GM23338 (cell line): ENCODE measurements around the gene TRIM67. TPM values are rescaled to one million over a fixed set of nuclear protein-coding genes. Genes with fewer than 3 reads are reported as not detected.

ENCODE experiments used
- ATAC-seq: fragments of 200-7000 bp; cut with Tn5 transposase; 3 replicates; pipeline ENCODE4 v1.9.1; 2020
- DNase-seq: peaks from one replicate; pipeline ENCODE4 v3.0.0-alpha.2; 2015; ENCODE audit warnings: low spot score
- H2AFZ ChIP-seq: fragments of 200-600 bp; sonication (generic); 2 replicates; pipeline ENCODE4 v1.8.0; 2016; ENCODE audit warnings: antibody characterized with exemption, mild to moderate bottlenecking, moderate library complexity
- H3F3A ChIP-seq: fragments of 200-600 bp; sonication (generic); replicated peaks from 2 replicates; pipeline ENCODE4 v1.8.0; 2017; ENCODE audit warnings: antibody characterized with exemption, mixed run types, low read depth
- H3K27ac ChIP-seq: fragments of 200-600 bp; sonication (generic); 2 replicates; pipeline ENCODE4 v1.6.1; 2016; ENCODE audit warnings: low read depth
- H3K27me3 ChIP-seq: fragments of 200-600 bp; sonication (generic); 2 replicates; pipeline ENCODE4 v1.8.0; 2016; ENCODE audit warnings: mild to moderate bottlenecking, mixed run types, moderate library complexity; ENCODE audit not compliant: insufficient read depth
- H3K36me3 ChIP-seq: fragments of 200-600 bp; sonication (generic); 2 replicates; pipeline ENCODE4 v1.8.0; 2016; ENCODE audit warnings: mild to moderate bottlenecking; ENCODE audit not compliant: insufficient read depth
- H3K4me1 ChIP-seq: fragments of 200-600 bp; sonication (generic); 2 replicates; pipeline ENCODE4 v1.8.0; 2016; ENCODE audit warnings: mild to moderate bottlenecking, moderate library complexity; ENCODE audit not compliant: insufficient read depth
- H3K4me2 ChIP-seq: fragments of 200-600 bp; sonication (generic); 2 replicates; pipeline ENCODE4 v1.7.1; 2017; ENCODE audit warnings: mixed run types
- H3K4me3 ChIP-seq: fragments of 200-600 bp; sonication (generic); 2 replicates; pipeline ENCODE4 v1.6.1; 2016; ENCODE audit warnings: mixed run types
- H3K79me2 ChIP-seq: fragments of 200-600 bp; sonication (generic); replicated peaks from 2 replicates; pipeline ENCODE4 v1.8.0; 2017; ENCODE audit warnings: mild to moderate bottlenecking; ENCODE audit not compliant: insufficient read depth
- H3K9me2 ChIP-seq: fragments of 200-600 bp; sonication (generic); 2 replicates; pipeline ENCODE4 v1.8.0; 2017; ENCODE audit not compliant: insufficient read depth
- H4K20me1 ChIP-seq: fragments of 200-600 bp; sonication (generic); replicated peaks from 2 replicates; pipeline ENCODE4 v1.8.0; 2017; ENCODE audit warnings: mild to moderate bottlenecking; ENCODE audit not compliant: insufficient read depth
- H3K27ac Mint-ChIP-seq: 2 replicates; pipeline ENCODE4 v1.8.0; 2020; ENCODE audit warnings: inconsistent platforms, mild to moderate bottlenecking, moderate library complexity, mixed read lengths
- H3K27me3 Mint-ChIP-seq: 3 replicates; pipeline ENCODE4 v1.8.0; 2022; ENCODE audit warnings: low read depth, mild to moderate bottlenecking, moderate library complexity, mixed read lengths, inconsistent platforms; ENCODE audit not compliant: insufficient read depth, poor library complexity
- H3K36me3 Mint-ChIP-seq: 3 replicates; pipeline ENCODE4 v1.8.0; 2021; ENCODE audit warnings: low read depth, mild to moderate bottlenecking, inconsistent platforms, moderate library complexity, mixed read lengths
- H3K4me1 Mint-ChIP-seq: 3 replicates; pipeline ENCODE4 v1.8.0; 2020; ENCODE audit warnings: mild to moderate bottlenecking, inconsistent platforms, mixed read lengths
- H3K4me3 Mint-ChIP-seq: 3 replicates; pipeline ENCODE4 v1.8.0; 2021; ENCODE audit warnings: moderate library complexity, mild to moderate bottlenecking, inconsistent platforms, mixed read lengths
- H3K9me3 Mint-ChIP-seq: 3 replicates; pipeline ENCODE4 v1.8.0; 2020; ENCODE audit warnings: moderate library complexity, mild to moderate bottlenecking, inconsistent platforms, mixed read lengths
- CREB1 ChIP-seq: fragments of 250-450 bp; sonication (Bioruptor Pico); IDR thresholded peaks from 2 replicates; pipeline ENCODE4 v1.5.0; 2020; ENCODE audit warnings: low read depth, mild to moderate bottlenecking, moderate library complexity
- EZH2 ChIP-seq: fragments of 200-600 bp; sonication (generic); IDR thresholded peaks from one replicate; pipeline ENCODE4 v1.8.0; 2017; ENCODE audit warnings: antibody characterized with exemption, mild to moderate bottlenecking, low read depth; ENCODE audit not compliant: unreplicated experiment
- EZH2phosphoT487 ChIP-seq: fragments of 200-600 bp; sonication (generic); IDR thresholded peaks from one replicate; pipeline ENCODE4 v1.8.1; 2018; ENCODE audit warnings: antibody characterized with exemption; ENCODE audit not compliant: unreplicated experiment
- JUNB ChIP-seq: IDR thresholded peaks from one replicate; pipeline ENCODE4 v1.6.1; 2016; ENCODE audit warnings: antibody characterized with exemption; ENCODE audit not compliant: unreplicated experiment
- NANOG ChIP-seq: IDR thresholded peaks from 2 replicates; pipeline ENCODE4 v1.6.1; 2016; ENCODE audit warnings: antibody characterized with exemption, borderline replicate concordance
- POLR2AphosphoS5 ChIP-seq: IDR thresholded peaks from 2 replicates; pipeline ENCODE4 v1.6.1; 2016; ENCODE audit warnings: antibody characterized with exemption, low read depth
- STAT1 ChIP-seq: IDR thresholded peaks from one replicate; pipeline ENCODE4 v1.6.1; 2016; ENCODE audit warnings: antibody characterized with exemption; ENCODE audit not compliant: unreplicated experiment
- ZNF114 ChIP-seq: fragments of 250-450 bp; sonication (Bioruptor Pico); IDR thresholded peaks from 2 replicates; pipeline ENCODE4 v1.5.0; 2020; ENCODE audit warnings: mild to moderate bottlenecking, moderate library complexity
- ZNF331 ChIP-seq: fragments of 250-450 bp; sonication (Bioruptor Pico); IDR thresholded peaks from 2 replicates; pipeline ENCODE4 v1.5.0; 2020; ENCODE audit warnings: low read depth, mild to moderate bottlenecking, moderate library complexity
- polyA plus RNA-seq: library from polyadenylated mRNA; unstranded; fragments of >200 nt; fragmentation: Nextera tagmentation; extraction: Ambion mirVana; gene quantifications from 2 replicates; pipeline ENCODE4 v1.2.1, GENCODE V29; 2016
- total RNA-seq: library from RNA; depleted of rRNA; stranded (reverse); fragments of >200 nt; shearing (Covaris generic); gene quantifications from 2 replicates; pipeline ENCODE4 v1.2.3, GENCODE V29; 2014
- TF ChIP-seq, protein P1 (sequence below): fragments of 250-450 bp; sonication (Bioruptor Pico); IDR thresholded peaks from 2 replicates; pipeline ENCODE4 v1.5.0; 2020; ENCODE audit warnings: mild to moderate bottlenecking, moderate library complexity
- TF ChIP-seq, protein P2 (sequence below), 2 experiments: fragments of 200-600 bp in 1 of 2; sonication (generic) in 1 of 2; conservative IDR thresholded peaks; 2 replicates each; pipeline versions ENCODE4 v1.5.1 to v1.6.1; 2016 to 2017; ENCODE audit warnings: antibody characterized with exemption in 2 of 2, low read depth in 2 of 2, mild to moderate bottlenecking in 2 of 2, moderate library complexity in 1 of 2
- TF ChIP-seq, protein P3 (sequence below): IDR thresholded peaks from 2 replicates; pipeline ENCODE4 v1.6.1; 2016; ENCODE audit warnings: antibody characterized with exemption
- TF ChIP-seq, protein P4 (sequence below): IDR thresholded peaks from one replicate; pipeline ENCODE4 v1.6.1; 2018; ENCODE audit warnings: antibody characterized with exemption; ENCODE audit not compliant: unreplicated experiment

Gene TRIM67
- total and polyA plus RNA-seq, 2 experiments from 2014 or later: 0.03 TPM; not detected in 1

DNA sequence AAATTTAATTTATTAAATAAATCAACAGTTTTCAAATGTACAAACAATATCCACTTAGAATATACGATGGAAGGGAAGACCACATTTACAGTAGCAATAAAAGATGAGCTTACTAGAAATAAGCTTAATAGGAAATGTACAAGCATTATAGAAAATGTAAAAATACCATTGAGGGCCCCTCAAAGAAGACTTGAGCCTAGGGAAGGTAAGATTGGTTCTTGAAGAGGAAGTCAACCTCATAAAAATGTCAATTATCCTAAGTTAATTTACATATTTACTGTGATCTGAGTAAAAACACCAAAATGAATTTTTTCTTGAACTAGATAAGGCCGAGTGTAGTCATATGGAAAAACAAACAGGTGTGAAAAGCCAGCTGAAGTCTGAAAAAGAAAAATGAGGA, 39.7 kb upstream of the TRIM67 start:
- Histone ChIP-seq H3K27me3 (no peaks in the 10 kb centered on the region), H3K4me2 (no peak overlapping the region), H3K4me1 (no peaks in the 10 kb centered on the region), H2AFZ (no peak overlapping the region), H3K27ac (no peak overlapping the region), H3K9me2 (0 out of 2 replicates have a peak, but pooled peaks cover 3% of the 10 kb centered on the region), H4K20me1 (no peaks in the 10 kb centered on the region), H3F3A (no peaks in the 10 kb centered on the region), H3K4me3 (no peak overlapping the region), H3K79me2 (no peaks in the 10 kb centered on the region), H3K36me3 (no peaks in the 10 kb centered on the region)
- TF ChIP-seq, protein P1, sequence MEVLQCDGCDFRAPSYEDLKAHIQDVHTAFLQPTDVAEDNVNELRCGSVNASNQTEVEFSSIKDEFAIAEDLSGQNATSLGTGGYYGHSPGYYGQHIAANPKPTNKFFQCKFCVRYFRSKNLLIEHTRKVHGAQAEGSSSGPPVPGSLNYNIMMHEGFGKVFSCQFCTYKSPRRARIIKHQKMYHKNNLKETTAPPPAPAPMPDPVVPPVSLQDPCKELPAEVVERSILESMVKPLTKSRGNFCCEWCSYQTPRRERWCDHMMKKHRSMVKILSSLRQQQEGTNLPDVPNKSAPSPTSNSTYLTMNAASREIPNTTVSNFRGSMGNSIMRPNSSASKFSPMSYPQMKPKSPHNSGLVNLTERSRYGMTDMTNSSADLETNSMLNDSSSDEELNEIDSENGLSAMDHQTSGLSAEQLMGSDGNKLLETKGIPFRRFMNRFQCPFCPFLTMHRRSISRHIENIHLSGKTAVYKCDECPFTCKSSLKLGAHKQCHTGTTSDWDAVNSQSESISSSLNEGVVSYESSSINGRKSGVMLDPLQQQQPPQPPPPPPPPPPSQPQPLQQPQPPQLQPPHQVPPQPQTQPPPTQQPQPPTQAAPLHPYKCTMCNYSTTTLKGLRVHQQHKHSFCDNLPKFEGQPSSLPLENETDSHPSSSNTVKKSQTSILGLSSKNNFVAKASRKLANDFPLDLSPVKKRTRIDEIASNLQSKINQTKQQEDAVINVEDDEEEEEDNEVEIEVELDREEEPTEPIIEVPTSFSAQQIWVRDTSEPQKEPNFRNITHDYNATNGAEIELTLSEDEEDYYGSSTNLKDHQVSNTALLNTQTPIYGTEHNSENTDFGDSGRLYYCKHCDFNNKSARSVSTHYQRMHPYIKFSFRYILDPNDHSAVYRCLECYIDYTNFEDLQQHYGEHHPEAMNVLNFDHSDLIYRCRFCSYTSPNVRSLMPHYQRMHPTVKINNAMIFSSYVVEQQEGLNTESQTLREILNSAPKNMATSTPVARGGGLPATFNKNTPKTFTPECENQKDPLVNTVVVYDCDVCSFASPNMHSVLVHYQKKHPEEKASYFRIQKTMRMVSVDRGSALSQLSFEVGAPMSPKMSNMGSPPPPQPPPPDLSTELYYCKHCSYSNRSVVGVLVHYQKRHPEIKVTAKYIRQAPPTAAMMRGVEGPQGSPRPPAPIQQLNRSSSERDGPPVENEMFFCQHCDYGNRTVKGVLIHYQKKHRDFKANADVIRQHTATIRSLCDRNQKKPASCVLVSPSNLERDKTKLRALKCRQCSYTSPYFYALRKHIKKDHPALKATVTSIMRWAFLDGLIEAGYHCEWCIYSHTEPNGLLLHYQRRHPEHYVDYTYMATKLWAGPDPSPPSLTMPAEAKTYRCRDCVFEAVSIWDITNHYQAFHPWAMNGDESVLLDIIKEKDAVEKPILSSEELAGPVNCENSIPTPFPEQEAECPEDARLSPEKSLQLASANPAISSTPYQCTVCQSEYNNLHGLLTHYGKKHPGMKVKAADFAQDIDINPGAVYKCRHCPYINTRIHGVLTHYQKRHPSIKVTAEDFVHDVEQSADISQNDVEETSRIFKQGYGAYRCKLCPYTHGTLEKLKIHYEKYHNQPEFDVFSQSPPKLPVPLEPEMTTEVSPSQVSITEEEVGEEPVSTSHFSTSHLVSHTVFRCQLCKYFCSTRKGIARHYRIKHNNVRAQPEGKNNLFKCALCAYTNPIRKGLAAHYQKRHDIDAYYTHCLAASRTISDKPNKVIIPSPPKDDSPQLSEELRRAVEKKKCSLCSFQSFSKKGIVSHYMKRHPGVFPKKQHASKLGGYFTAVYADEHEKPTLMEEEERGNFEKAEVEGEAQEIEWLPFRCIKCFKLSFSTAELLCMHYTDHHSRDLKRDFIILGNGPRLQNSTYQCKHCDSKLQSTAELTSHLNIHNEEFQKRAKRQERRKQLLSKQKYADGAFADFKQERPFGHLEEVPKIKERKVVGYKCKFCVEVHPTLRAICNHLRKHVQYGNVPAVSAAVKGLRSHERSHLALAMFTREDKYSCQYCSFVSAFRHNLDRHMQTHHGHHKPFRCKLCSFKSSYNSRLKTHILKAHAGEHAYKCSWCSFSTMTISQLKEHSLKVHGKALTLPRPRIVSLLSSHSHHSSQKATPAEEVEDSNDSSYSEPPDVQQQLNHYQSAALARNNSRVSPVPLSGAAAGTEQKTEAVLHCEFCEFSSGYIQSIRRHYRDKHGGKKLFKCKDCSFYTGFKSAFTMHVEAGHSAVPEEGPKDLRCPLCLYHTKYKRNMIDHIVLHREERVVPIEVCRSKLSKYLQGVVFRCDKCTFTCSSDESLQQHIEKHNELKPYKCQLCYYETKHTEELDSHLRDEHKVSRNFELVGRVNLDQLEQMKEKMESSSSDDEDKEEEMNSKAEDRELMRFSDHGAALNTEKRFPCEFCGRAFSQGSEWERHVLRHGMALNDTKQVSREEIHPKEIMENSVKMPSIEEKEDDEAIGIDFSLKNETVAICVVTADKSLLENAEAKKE (CRISPR knock-in tag): no peak
- TF ChIP-seq, protein P2, sequence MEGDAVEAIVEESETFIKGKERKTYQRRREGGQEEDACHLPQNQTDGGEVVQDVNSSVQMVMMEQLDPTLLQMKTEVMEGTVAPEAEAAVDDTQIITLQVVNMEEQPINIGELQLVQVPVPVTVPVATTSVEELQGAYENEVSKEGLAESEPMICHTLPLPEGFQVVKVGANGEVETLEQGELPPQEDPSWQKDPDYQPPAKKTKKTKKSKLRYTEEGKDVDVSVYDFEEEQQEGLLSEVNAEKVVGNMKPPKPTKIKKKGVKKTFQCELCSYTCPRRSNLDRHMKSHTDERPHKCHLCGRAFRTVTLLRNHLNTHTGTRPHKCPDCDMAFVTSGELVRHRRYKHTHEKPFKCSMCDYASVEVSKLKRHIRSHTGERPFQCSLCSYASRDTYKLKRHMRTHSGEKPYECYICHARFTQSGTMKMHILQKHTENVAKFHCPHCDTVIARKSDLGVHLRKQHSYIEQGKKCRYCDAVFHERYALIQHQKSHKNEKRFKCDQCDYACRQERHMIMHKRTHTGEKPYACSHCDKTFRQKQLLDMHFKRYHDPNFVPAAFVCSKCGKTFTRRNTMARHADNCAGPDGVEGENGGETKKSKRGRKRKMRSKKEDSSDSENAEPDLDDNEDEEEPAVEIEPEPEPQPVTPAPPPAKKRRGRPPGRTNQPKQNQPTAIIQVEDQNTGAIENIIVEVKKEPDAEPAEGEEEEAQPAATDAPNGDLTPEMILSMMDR (conservative IDR thresholded peaks at IDR 0.05; ENCODE audit: low read depth in 2 of 2): no peak
- TF ChIP-seq POLR2AphosphoS5 (no peak), JUNB (no peak), NANOG (no peak), EZH2 (no peak), STAT1 (no peak), CREB1 (CRISPR knock-in tag) (no peak), ZNF114 (CRISPR knock-in tag) (no peak), ZNF331 (CRISPR knock-in tag) (no peak), EZH2phosphoT487 (no peak)
- TF ChIP-seq, protein P3, sequence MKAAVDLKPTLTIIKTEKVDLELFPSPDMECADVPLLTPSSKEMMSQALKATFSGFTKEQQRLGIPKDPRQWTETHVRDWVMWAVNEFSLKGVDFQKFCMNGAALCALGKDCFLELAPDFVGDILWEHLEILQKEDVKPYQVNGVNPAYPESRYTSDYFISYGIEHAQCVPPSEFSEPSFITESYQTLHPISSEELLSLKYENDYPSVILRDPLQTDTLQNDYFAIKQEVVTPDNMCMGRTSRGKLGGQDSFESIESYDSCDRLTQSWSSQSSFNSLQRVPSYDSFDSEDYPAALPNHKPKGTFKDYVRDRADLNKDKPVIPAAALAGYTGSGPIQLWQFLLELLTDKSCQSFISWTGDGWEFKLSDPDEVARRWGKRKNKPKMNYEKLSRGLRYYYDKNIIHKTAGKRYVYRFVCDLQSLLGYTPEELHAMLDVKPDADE: no peak
- TF ChIP-seq, protein P4, sequence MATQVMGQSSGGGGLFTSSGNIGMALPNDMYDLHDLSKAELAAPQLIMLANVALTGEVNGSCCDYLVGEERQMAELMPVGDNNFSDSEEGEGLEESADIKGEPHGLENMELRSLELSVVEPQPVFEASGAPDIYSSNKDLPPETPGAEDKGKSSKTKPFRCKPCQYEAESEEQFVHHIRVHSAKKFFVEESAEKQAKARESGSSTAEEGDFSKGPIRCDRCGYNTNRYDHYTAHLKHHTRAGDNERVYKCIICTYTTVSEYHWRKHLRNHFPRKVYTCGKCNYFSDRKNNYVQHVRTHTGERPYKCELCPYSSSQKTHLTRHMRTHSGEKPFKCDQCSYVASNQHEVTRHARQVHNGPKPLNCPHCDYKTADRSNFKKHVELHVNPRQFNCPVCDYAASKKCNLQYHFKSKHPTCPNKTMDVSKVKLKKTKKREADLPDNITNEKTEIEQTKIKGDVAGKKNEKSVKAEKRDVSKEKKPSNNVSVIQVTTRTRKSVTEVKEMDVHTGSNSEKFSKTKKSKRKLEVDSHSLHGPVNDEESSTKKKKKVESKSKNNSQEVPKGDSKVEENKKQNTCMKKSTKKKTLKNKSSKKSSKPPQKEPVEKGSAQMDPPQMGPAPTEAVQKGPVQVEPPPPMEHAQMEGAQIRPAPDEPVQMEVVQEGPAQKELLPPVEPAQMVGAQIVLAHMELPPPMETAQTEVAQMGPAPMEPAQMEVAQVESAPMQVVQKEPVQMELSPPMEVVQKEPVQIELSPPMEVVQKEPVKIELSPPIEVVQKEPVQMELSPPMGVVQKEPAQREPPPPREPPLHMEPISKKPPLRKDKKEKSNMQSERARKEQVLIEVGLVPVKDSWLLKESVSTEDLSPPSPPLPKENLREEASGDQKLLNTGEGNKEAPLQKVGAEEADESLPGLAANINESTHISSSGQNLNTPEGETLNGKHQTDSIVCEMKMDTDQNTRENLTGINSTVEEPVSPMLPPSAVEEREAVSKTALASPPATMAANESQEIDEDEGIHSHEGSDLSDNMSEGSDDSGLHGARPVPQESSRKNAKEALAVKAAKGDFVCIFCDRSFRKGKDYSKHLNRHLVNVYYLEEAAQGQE: no peak
- H3K27me3 Mint-ChIP-seq: peaks cover 2% of the 10 kb centered on the region
- ATAC-seq (no peak), DNase-seq (no peak)
- H3K9me3 Mint-ChIP-seq: peaks cover 4% of the 10 kb centered on the region; the same call in 2 of the 3 replicates
- H3K4me3 Mint-ChIP-seq: no peak overlapping the region
- peaks cover 2% of the 10 kb centered on the region; the same call in 1 of the 3 replicates for H3K36me3 Mint-ChIP-seq
- no peak overlapping the region for H3K27ac Mint-ChIP-seq
- peaks cover 2% of the 10 kb centered on the region; the same call in 2 of the 3 replicates for H3K4me1 Mint-ChIP-seq
